ENCODE measurements around the gene RNF225. TPM values are rescaled to one million over a fixed set of nuclear protein-coding genes. Genes with fewer than 3 reads are reported as not detected.

RNF225 gene
- total and polyA plus RNA-seq, 2 of the 13 experiments (the other 11 are each of a cell fraction or from before 2014, with no cell fraction given): not detected

DNA sequence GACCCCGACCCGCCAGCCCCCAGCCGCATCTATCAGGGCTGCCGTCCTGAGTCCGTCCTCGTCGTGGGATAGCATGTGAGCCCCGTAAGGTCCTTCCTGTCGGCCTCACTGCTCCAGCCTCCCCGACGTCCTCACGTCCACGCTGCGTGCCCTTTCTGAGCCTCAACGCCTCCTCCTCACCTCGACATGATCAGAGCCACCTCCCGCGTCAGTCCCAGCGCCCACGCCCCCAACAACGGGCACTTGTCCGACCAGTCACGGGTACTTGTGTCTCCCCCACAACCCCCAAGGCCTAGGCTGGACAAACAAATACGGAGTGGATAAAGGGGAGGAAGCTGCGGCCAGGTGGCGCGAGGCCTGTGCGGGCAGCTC is 33.6 kb upstream of the RNF225 start (continued):
- peak; percentile 75 for TF ChIP-seq ZBTB38 (CRISPR knock-in tag; IDR thresholded peaks at IDR 0.05)
- TF ChIP-seq HNRNPL (IDR thresholded peaks at IDR 0.05; ENCODE audit: low read depth, low read length): peak; percentile 60; the same call in 1 of the 2 replicates
- no peak for TF ChIP-seq ZNF431 (CRISPR knock-in tag; IDR thresholded peaks at IDR 0.05; ENCODE audit: borderline replicate concordance, low read depth)
- TF ChIP-seq BORCS8-MEF2B (CRISPR knock-in tag; IDR thresholded peaks at IDR 0.05): 0 out of 2 replicates have a peak, but pooled peaks have one; percentile 22
- TF ChIP-seq ZNF772 (CRISPR knock-in tag; IDR thresholded peaks at IDR 0.05): 0 out of 2 replicates have a peak, but pooled peaks have one; percentile 44
- TF ChIP-seq SNAI1 (CRISPR knock-in tag; IDR thresholded peaks at IDR 0.05; ENCODE audit: borderline replicate concordance): 0 out of 2 replicates have a peak, but pooled peaks have one; percentile 22
- TF ChIP-seq SALL1 (CRISPR knock-in tag; IDR thresholded peaks at IDR 0.05): 0 out of 2 replicates have a peak, but pooled peaks have one; percentile 4
- TF ChIP-seq MED13 (CRISPR knock-in tag; IDR thresholded peaks at IDR 0.05): no peak
- TF ChIP-seq, protein P1, sequence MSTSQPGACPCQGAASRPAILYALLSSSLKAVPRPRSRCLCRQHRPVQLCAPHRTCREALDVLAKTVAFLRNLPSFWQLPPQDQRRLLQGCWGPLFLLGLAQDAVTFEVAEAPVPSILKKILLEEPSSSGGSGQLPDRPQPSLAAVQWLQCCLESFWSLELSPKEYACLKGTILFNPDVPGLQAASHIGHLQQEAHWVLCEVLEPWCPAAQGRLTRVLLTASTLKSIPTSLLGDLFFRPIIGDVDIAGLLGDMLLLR (CRISPR knock-in tag; IDR thresholded peaks at IDR 0.05): 0 out of 2 replicates have a peak, but pooled peaks have one; percentile 28
- 0 out of 2 replicates have a peak, but pooled peaks have one; percentile 14 for TF ChIP-seq ZMYM3 (CRISPR knock-in tag; IDR thresholded peaks at IDR 0.05)
- 0 out of 2 replicates have a peak, but pooled peaks have one; percentile 17 for TF ChIP-seq HES4 (CRISPR knock-in tag; IDR thresholded peaks at IDR 0.05; ENCODE audit: borderline replicate concordance)
- no peak for TF ChIP-seq MTA3 (CRISPR knock-in tag; IDR thresholded peaks at IDR 0.05)
- TF ChIP-seq ZNF777 (CRISPR knock-in tag; IDR thresholded peaks at IDR 0.05): peak; percentile 97
- 0 out of 2 replicates have a peak, but pooled peaks have one; percentile 32 for TF ChIP-seq AKAP8 (CRISPR knock-in tag; IDR thresholded peaks at IDR 0.05)
- TF ChIP-seq, protein P2, sequence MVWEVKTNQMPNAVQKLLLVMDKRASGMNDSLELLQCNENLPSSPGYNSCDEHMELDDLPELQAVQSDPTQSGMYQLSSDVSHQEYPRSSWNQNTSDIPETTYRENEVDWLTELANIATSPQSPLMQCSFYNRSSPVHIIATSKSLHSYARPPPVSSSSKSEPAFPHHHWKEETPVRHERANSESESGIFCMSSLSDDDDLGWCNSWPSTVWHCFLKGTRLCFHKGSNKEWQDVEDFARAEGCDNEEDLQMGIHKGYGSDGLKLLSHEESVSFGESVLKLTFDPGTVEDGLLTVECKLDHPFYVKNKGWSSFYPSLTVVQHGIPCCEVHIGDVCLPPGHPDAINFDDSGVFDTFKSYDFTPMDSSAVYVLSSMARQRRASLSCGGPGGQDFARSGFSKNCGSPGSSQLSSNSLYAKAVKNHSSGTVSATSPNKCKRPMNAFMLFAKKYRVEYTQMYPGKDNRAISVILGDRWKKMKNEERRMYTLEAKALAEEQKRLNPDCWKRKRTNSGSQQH (CRISPR knock-in tag; IDR thresholded peaks at IDR 0.05; ENCODE audit: low read depth): peak; percentile 21; the same call in 1 of the 2 replicates
- 0 out of 2 replicates have a peak, but pooled peaks have one; percentile 12 for TF ChIP-seq MAZ (IDR thresholded peaks at IDR 0.05; ENCODE audit: borderline replicate concordance, low read depth, low read length)
- peak; percentile 41; the same call in 1 of the 2 replicates for TF ChIP-seq MAZ (CRISPR knock-in tag; IDR thresholded peaks at IDR 0.05; ENCODE audit: low read depth)
- TF ChIP-seq ZNF709 (CRISPR knock-in tag; IDR thresholded peaks at IDR 0.05): peak; percentile 77; the same call in 1 of the 2 replicates
- no peak for TF ChIP-seq MXD4 (CRISPR knock-in tag; IDR thresholded peaks at IDR 0.05)
- TF ChIP-seq E2F5 (CRISPR knock-in tag; conservative IDR thresholded peaks at IDR 0.05): 0 out of 2 replicates have a peak, but pooled peaks have one; percentile 13
- TF ChIP-seq ZFP90 (CRISPR knock-in tag; IDR thresholded peaks at IDR 0.05; ENCODE audit: borderline replicate concordance): 0 out of 2 replicates have a peak, but pooled peaks have one; percentile 13
- TF ChIP-seq, protein P3, sequence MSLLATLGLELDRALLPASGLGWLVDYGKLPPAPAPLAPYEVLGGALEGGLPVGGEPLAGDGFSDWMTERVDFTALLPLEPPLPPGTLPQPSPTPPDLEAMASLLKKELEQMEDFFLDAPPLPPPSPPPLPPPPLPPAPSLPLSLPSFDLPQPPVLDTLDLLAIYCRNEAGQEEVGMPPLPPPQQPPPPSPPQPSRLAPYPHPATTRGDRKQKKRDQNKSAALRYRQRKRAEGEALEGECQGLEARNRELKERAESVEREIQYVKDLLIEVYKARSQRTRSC (CRISPR knock-in tag; IDR thresholded peaks at IDR 0.05; ENCODE audit: low read depth): 0 out of 2 replicates have a peak, but pooled peaks have one; percentile 24
- TF ChIP-seq ZNF564 (CRISPR knock-in tag; IDR thresholded peaks at IDR 0.05): peak; percentile 27; the same call in 1 of the 2 replicates
- TF ChIP-seq, protein P4, sequence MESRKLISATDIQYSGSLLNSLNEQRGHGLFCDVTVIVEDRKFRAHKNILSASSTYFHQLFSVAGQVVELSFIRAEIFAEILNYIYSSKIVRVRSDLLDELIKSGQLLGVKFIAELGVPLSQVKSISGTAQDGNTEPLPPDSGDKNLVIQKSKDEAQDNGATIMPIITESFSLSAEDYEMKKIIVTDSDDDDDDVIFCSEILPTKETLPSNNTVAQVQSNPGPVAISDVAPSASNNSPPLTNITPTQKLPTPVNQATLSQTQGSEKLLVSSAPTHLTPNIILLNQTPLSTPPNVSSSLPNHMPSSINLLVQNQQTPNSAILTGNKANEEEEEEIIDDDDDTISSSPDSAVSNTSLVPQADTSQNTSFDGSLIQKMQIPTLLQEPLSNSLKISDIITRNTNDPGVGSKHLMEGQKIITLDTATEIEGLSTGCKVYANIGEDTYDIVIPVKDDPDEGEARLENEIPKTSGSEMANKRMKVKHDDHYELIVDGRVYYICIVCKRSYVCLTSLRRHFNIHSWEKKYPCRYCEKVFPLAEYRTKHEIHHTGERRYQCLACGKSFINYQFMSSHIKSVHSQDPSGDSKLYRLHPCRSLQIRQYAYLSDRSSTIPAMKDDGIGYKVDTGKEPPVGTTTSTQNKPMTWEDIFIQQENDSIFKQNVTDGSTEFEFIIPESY (CRISPR knock-in tag; IDR thresholded peaks at IDR 0.05): peak; percentile 60
- no peak for TF ChIP-seq ZNF75D (CRISPR knock-in tag; IDR thresholded peaks at IDR 0.05; ENCODE audit: borderline replicate concordance)
- no peak for TF ChIP-seq PTBP1 (IDR thresholded peaks at IDR 0.05; ENCODE audit: low read depth, low read length, poor library complexity, severe bottlenecking)
